Heart left ventricle (tissue), 16 donors: Measurements from ENCODE around the gene TRIM68. TPM values are rescaled to one million over a fixed set of nuclear protein-coding genes. Genes with fewer than 3 reads are reported as not detected.

ENCODE experiments used
- ATAC-seq, 4 donors: fragments of 200-7000 bp; cut with Tn5 transposase; one replicate each; pipeline ENCODE4 v1.9.1; 2020 to 2022; ENCODE audit warnings: moderate library complexity in 4 of 4, mild to moderate bottlenecking in 3 of 4, moderate number of reproducible peaks in 1 of 4
- DNase-seq, 5 donors: peaks; one replicate each; pipeline ENCODE4 v3.0.0-alpha.2; 2020
- H3K27ac ChIP-seq, 12 donors: fragments of 200-600 bp; sonication (generic) in 4 of 12; one replicate each; pipeline versions ENCODE4 v1.5.0 to v1.8.0; 2016 to 2022; ENCODE audit warnings: mild to moderate bottlenecking in 2 of 12
- H3K27me3 ChIP-seq, 9 donors: fragments of 200-600 bp; sonication (generic) in 2 of 9; one replicate each; pipeline versions ENCODE4 v1.5.1 to v1.8.0; 2016 to 2022; ENCODE audit warnings: mild to moderate bottlenecking in 3 of 9
- H3K36me3 ChIP-seq, 9 donors: fragments of 200-600 bp; sonication (generic) in 2 of 9; one replicate each; pipeline versions ENCODE4 v1.5.0 to v1.8.0; 2018 to 2022; ENCODE audit warnings: mild to moderate bottlenecking in 2 of 9
- H3K4me1 ChIP-seq, 12 donors: fragments of 200-600 bp; sonication (generic) in 4 of 12; one replicate each; pipeline versions ENCODE4 v1.5.0 to v1.8.0; 2016 to 2022; ENCODE audit warnings: mild to moderate bottlenecking in 3 of 12
- H3K4me3 ChIP-seq, 12 donors: fragments of 200-600 bp; sonication (generic) in 4 of 12; one replicate each; pipeline versions ENCODE4 v1.5.0 to v1.8.0; 2017 to 2022; ENCODE audit warnings: mild to moderate bottlenecking in 9 of 12, moderate library complexity in 4 of 12
- H3K9me3 ChIP-seq, 12 donors: fragments of 200-600 bp; sonication (generic) in 4 of 12; one replicate each; pipeline versions ENCODE4 v1.5.0 to v1.8.0; 2016 to 2022; ENCODE audit warnings: mild to moderate bottlenecking in 1 of 12
- POLR2A ChIP-seq, 2 donors: fragments of 450-650 bp; IDR thresholded peaks; one replicate each; pipeline ENCODE4 v1.6.1; 2017; ENCODE audit warnings: antibody characterized with exemption in 2 of 2, mild to moderate bottlenecking in 2 of 2, moderate library complexity in 2 of 2
- WGBS, 4 donors: extraction: QIAGEN DNeasy Blood & Tissue Kit in 2 of 4; methylation state at CpG; one replicate each; pipeline versions ENCODE4 v1.1.5 to v1.1.7; 2013 to 2018; 5-methylcytosine and 5-hydroxymethylcytosine counted together
- intact Hi-C, 10 donors: fragments of 100-400 bp; cut with DNase I; formaldehyde crosslinking; loops; one replicate each; pipeline versions ENCODE4 v1.11.1 to v1.14.2; 2022
- polyA plus RNA-seq, 2 donors: library from polyadenylated mRNA; stranded (reverse); fragments of 200-250 nt; gene quantifications; one replicate each; pipeline ENCODE4 v1.2.3, GENCODE V29; 2013
- total RNA-seq, 9 donors: library from RNA; depleted of rRNA in 2 of 9; stranded (reverse); fragments of >200 nt in 2 of 9; fragmentation: NEBNext Ultra II Directional in 3 of 9; extraction: Animal tissue kit (Norgen Biotek cat#: 25700) in 3 of 9; gene quantifications; one replicate each; pipeline versions ENCODE4 v1.1.0 to v1.2.4, GENCODE V29; 2016 to 2023
- TF ChIP-seq, protein P1 (sequence below), 12 donors: fragments of 200-600 bp; sonication (generic) in 4 of 12; IDR thresholded peaks; one replicate each; pipeline versions ENCODE4 v1.5.0 to v1.8.0; 2018 to 2022; ENCODE audit warnings: antibody characterized with exemption in 12 of 12, mild to moderate bottlenecking in 5 of 12
- donor health status: ischemic (EF 13 %, LVEDD 7.1; RV severe dilation, severe dysfunction).
- donor health status: healthy with polysubstance abuse.
- donor health status: DM: no; HTN: yes; CAD: no.
- donor health status: DM: no; HTN: no; CAD: no.
- donor health status: ischemic (EF 25% LVEDD 6.9; RV normal size, moderate dysfunction).
- donor health status: ischemic (EF 25% LVEDD 5.7; RV mildly dilated, moderate dysfunction).
- donor health status: healthy.
- donor health status: DM: yes; HTN: yes; CAD: no.
- donor health status: ischemic (EF 35%, LVEDD 5.7; RV mildly dilated, moderate dysfunction).
- donor health status: nonischemic (EF 11% LVEDD 7.7; RV severe dilation, severe dysfunction).
- donor health status: DM: yes; HTN: yes; CAD: no.
- donor health status: PGD.
- donor health status: ischemic (EF 29% LVEDD 5.4; RV normal size, mild dysfunction).
- donor health status: nonischemic (EF 23%, LVEDD 6.1; RV moderate dilation, normal function).

Gene TRIM68
- total and polyA plus RNA-seq, 11 donors: 3.8 to 14.1 (median 8.7) TPM

DNA sequence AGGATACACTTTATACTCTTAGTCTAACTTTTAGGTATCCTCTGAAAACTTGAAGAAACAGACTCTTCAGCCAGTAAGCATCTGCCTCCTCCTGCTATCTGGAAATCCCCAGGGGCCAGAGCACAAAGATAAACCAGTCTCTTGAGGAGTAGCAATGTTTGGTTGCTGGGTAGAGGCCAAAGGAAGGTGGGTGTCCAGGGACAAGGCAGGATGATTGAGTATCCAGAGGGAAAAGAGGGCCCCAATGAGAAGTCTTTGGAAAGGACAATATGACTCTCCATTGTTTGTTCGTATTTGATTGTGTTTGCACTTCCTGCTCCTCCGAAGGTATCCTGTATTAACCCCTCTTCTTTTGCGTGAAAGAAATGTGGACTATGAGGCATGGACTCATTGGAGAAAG lies 19.0 kb downstream of the TRIM68 start:
- DNase-seq (no peak), ATAC-seq (peak in 1 of 4 donors; percentile 56)
- no peaks in the 10 kb centered on the region for H3K4me1 ChIP-seq
- TF ChIP-seq POLR2A (IDR thresholded peaks at IDR 0.05): no peak
- TF ChIP-seq, protein P1, sequence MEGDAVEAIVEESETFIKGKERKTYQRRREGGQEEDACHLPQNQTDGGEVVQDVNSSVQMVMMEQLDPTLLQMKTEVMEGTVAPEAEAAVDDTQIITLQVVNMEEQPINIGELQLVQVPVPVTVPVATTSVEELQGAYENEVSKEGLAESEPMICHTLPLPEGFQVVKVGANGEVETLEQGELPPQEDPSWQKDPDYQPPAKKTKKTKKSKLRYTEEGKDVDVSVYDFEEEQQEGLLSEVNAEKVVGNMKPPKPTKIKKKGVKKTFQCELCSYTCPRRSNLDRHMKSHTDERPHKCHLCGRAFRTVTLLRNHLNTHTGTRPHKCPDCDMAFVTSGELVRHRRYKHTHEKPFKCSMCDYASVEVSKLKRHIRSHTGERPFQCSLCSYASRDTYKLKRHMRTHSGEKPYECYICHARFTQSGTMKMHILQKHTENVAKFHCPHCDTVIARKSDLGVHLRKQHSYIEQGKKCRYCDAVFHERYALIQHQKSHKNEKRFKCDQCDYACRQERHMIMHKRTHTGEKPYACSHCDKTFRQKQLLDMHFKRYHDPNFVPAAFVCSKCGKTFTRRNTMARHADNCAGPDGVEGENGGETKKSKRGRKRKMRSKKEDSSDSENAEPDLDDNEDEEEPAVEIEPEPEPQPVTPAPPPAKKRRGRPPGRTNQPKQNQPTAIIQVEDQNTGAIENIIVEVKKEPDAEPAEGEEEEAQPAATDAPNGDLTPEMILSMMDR (IDR thresholded peaks at IDR 0.05): no peak
- H3K9me3 ChIP-seq: no peaks in the 10 kb centered on the region
- no peak overlapping the region for H3K27ac ChIP-seq
- peaks cover 0 to 17% (median 0%) of the 10 kb centered on the region in 9 donors for H3K27me3 ChIP-seq
- H3K36me3 ChIP-seq: no peaks in the 10 kb centered on the region
- no peak overlapping the region for H3K4me3 ChIP-seq
- 47 to 66% (median 54%) methylated on average over 3 of the region's 3 CpGs for WGBS, 4 donors
- intact Hi-C loops: no loop called here

DNA sequence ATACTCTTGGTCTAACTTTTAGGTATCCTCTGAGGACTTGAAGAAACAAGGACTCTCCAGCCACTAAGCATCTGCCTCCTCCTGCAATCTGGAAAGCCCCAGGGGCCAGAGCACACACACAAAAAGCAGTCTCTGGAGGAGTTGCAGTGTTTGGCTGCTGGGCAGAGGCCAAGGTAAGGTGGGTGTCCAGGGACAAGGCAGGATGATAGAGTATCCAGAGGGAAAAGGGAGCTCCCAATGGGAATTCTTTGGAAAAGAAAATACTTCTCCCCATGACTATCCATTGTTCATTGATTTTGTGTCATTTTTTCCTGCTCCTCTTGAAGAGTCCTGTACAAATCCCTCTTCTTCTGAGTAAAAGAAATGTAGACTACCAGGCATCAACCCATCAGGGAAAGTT lies 26.6 kb downstream of the TRIM68 start, which contains the start of gene OR52I2:
TSS of gene OR52I2 (plus strand) at position 301 of the 400 bp plus-strand sequence.
- H3K9me3 ChIP-seq: no peaks in the 10 kb centered on the region
- H3K36me3 ChIP-seq: no peaks in the 10 kb centered on the region
- ATAC-seq (no peak), DNase-seq (no peak)
- H3K4me1 ChIP-seq: no peaks in the 10 kb centered on the region
- no peak within 1 kb of the TSS for H3K27ac ChIP-seq
- intact Hi-C loops: no loop called here
- TF ChIP-seq, protein P1 (IDR thresholded peaks at IDR 0.05): no peak
- no peak for TF ChIP-seq POLR2A (IDR thresholded peaks at IDR 0.05)
- H3K27me3 ChIP-seq: peaks cover 0 to 14% (median 0%) of the 10 kb centered on the region in 9 donors
- H3K4me3 ChIP-seq: no peak within 1 kb of the TSS

DNA sequence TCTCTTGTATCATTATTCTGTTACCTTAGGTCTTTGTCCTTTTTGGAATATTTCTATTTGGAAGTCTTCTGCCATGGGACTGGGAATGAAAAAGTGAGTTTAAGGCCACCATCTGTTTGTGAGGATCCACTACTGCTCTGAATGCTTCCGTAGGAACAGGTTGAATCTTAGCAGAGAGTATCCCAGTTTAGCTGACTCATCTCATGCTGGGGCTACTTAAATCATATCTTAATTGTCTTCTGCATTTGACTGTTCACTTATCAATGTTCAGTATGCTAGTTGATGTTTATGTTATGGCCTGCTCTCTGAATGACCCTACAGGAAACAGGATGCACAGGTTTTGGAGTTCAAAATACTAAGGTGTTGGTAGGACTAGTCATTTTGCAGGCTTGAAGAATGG lies 27.9 kb downstream of the TRIM68 start:
- Histone ChIP-seq H3K36me3 (no peaks in the 10 kb centered on the region), H3K27me3 (peaks cover 0 to 19% (median 0%) of the 10 kb centered on the region in 9 donors), H3K4me3 (no peak overlapping the region), H3K9me3 (no peaks in the 10 kb centered on the region), H3K4me1 (no peaks in the 10 kb centered on the region), H3K27ac (no peak overlapping the region)
- DNase-seq: no peak
- intact Hi-C loops: no loop called here
- TF ChIP-seq, protein P1 (IDR thresholded peaks at IDR 0.05): no peak
- no peak for TF ChIP-seq POLR2A (IDR thresholded peaks at IDR 0.05)
- 73 to 95% (median 88%) methylated on average over 1 of the region's 1 CpG for WGBS, 4 donors
- no peak for ATAC-seq

DNA sequence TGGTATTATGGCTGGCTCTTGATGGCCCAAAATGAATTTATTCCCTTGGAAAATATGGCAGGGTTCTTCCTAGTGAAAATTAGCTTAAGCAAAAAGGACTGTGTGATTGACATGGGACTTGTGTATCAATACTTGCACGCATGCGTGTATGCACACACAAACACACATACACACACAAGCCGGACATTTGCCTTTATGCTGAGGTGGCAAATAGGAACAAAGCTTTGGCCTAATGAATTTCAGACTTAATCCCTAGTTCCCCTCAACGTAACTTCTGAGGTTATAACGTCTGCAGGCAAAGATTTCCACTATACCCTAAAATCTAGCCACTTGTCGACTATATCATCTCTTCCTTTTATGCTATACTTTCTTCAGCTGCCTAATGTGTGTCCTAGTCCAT lies 29.4 kb downstream of the TRIM68 start:
- Histone ChIP-seq H3K4me1 (no peaks in the 10 kb centered on the region), H3K36me3 (no peaks in the 10 kb centered on the region), H3K9me3 (no peaks in the 10 kb centered on the region), H3K27ac (no peak overlapping the region), H3K27me3 (peaks cover 0 to 19% (median 0%) of the 10 kb centered on the region in 9 donors), H3K4me3 (no peak overlapping the region)
- WGBS, 4 donors: 85 to 91% (median 88%) methylated on average over 6 of the region's 6 CpGs
- DNase-seq (no peak), ATAC-seq (no peak)
- intact Hi-C loops: no loop called here
- no peak for TF ChIP-seq POLR2A (IDR thresholded peaks at IDR 0.05)
- TF ChIP-seq, protein P1 (IDR thresholded peaks at IDR 0.05): no peak
